Mucosa of stomach (tissue), 1 donor: Measurements from ENCODE around the gene CXADR.
"Not testable (repeated sequence)": the region's sequence is repeated elsewhere in the genome, so short reads cannot be mapped to it uniquely, and the experiment has no call there.

Experiments used
- H3K27me3 ChIP-seq: one replicate; pipeline ENCODE4 v1.7.0; 2013; ENCODE audit warnings: mild to moderate bottlenecking, low read length; ENCODE audit not compliant: control insufficient read depth, insufficient read depth
- H3K36me3 ChIP-seq: one replicate; pipeline ENCODE4 v1.7.0; 2013; ENCODE audit warnings: low read length; ENCODE audit not compliant: control insufficient read depth, insufficient read depth
- H3K4me1 ChIP-seq: one replicate; pipeline ENCODE4 v1.7.0; 2013; ENCODE audit warnings: mild to moderate bottlenecking, low read length; ENCODE audit not compliant: control insufficient read depth, insufficient read depth
- H3K4me3 ChIP-seq: one replicate; pipeline ENCODE4 v1.7.0; 2013; ENCODE audit warnings: low read length
- H3K9ac ChIP-seq: one replicate; pipeline ENCODE4 v1.7.0; 2013; ENCODE audit warnings: mild to moderate bottlenecking, low read length, moderate library complexity
- H3K9me3 ChIP-seq: one replicate; pipeline ENCODE4 v1.7.0; 2013; ENCODE audit warnings: mild to moderate bottlenecking, low read length, moderate library complexity; ENCODE audit not compliant: control insufficient read depth
- donor health status: Pancreatic carcinoma.

CXADR gene

DNA sequence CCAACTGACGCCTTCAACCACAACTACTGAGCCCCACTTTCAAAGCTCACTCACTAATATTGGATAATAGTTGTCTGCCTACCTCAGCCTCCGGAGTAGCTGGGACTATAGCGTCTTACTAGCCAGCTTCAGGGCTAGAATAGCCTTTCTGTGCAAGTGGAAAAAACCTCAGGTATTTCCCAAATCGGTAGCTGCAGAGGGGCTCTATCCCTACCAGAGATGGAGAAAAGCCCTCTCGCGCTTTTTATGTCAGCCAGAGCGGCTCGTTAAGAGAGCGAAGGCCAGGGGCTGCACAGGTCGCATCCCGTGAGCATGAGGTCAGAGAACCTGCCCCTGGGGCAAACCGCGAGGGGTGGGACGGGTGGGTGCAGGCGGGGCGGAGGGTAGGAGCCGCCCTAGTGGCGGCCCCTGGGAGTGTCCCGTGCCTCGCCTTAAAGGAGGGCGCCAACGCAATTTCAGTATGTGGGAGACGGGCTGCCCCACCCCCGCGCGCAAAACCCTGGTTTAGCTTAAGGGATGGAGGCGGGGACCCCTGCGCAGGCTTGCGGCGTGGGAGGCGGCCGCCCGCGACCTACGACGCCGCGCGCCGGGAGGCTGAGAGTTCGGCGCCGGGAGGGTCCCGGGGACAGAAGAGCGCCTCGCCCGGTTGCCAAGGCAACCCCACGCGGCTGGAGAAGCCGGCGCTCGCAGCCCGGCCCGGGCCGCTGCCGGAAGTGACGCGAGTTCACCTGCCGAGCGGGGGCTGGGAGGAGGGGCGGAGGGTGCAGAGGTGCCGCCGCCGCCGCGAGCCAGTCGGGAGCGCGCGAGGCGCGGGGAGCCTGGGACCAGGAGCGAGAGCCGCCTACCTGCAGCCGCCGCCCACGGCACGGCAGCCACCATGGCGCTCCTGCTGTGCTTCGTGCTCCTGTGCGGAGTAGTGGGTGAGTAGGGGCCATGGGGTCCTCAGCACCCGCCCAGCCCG, at the start of gene CXADR:
TSS of gene CXADR (plus strand) at position 791 of the 961 bp plus-strand sequence. CDS start at position 878, 87 bp downstream.
- Histone ChIP-seq H3K4me1 (peaks cover 6% of the 10 kb centered on the region), H3K9me3 (no peaks in the 10 kb centered on the region), H3K27me3 (no peaks in the 10 kb centered on the region), H3K9ac (peak within 1 kb of the TSS; percentile 90), H3K4me3 (peak within 1 kb of the TSS; percentile 72), H3K36me3 (no peaks in the 10 kb centered on the region)

DNA sequence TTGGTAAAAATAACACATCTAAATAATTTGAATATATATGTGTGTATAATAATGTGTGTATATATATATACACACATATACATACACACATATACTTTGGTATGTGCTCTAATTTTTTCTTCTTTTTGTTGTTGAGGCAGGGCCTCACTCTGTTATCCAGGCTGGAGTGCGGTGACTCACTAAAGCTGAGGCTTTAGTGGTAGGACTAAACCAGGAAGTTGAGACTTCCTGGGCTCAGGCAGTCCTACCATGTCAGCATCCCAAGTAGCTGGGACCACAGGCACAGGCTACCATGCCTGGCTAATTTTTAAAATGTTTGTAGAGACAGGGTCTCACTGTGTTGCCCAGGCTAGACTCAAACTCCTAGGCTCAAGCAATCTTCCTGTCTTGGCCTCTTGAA, 46.7 kb upstream of the CXADR start:
- Histone ChIP-seq H3K9me3 (no peaks in the 10 kb centered on the region), H3K4me1 (peaks cover 43% of the 10 kb centered on the region), H3K4me3 (no peak overlapping the region), H3K27me3 (no peaks in the 10 kb centered on the region), H3K36me3 (no peaks in the 10 kb centered on the region), H3K9ac (no peak overlapping the region)

DNA sequence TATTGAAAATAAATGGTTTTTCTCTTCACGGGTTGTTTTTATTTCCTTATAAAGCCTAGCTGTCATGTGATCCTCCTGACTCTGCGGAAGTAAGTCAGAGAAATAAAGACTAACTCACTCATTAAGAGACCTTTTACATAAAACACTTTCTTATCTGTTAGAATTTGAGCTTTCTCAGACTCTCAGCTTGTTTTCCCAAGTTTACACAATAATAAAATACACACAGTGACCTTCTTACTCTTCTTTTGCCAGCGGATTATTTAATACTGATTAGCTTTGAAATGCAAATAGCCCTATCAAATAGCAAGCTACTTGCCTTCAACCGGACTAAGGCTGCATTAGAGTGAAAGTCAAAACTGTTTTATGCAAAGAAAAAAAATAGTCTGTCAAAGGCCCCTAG, 45.5 kb upstream of the CXADR start:
- no peaks in the 10 kb centered on the region for H3K36me3 ChIP-seq
- H3K4me1 ChIP-seq: peaks cover 44% of the 10 kb centered on the region
- H3K4me3 ChIP-seq: no peak overlapping the region
- H3K9me3 ChIP-seq: no peaks in the 10 kb centered on the region
- no peaks in the 10 kb centered on the region for H3K27me3 ChIP-seq
- peak overlapping the region; percentile 14 for H3K9ac ChIP-seq

DNA sequence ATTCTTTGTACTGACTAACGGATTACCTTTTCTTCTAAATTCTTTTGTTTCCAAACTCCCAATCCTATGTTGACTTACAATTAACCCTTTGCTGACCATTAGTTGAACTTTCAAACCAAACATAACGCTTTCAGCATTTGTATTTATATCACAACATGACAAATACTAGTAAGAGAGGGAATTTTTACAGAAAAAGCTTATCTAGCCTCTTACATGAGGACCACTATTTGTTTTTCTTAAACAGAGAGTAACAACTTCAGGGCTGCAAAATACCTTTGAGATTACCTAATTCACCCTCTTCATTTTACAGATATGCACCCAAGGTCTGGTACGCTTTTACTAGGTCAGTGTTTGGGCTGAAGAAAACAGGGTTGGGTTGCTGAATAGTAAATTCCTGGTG, 45.0 kb upstream of the CXADR start:
- H3K9ac ChIP-seq: peak overlapping the region; percentile 14

DNA sequence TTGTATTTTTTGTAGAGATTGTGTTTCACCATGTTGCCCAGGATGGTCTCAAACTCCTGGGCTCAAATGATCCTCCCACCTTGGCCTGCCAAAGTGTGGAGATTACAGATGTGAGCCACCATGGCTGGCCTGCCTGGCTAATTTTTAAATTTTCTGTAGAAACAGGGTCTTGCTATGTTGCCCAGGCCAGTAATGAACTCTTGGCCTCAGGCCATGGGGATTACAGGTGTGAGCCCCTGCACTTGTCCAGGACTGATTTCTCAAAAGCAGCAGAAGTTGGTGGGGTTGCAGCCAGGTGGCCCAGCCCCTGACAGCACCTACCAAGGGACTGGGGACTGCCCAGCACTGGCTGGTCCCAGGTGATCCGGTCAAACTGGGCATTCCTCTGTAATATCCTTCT, 44.1 kb upstream of the CXADR start:
- H3K9me3 ChIP-seq: no peaks in the 10 kb centered on the region
- no peak overlapping the region for H3K9ac ChIP-seq
- H3K36me3 ChIP-seq: no peaks in the 10 kb centered on the region
- H3K4me3 ChIP-seq: no peak overlapping the region
- H3K4me1 ChIP-seq: peaks cover 46% of the 10 kb centered on the region
- no peaks in the 10 kb centered on the region for H3K27me3 ChIP-seq

More for the DNA sequence above, 45.0 kb upstream of the CXADR start:
- no peaks in the 10 kb centered on the region for H3K36me3 ChIP-seq
- peaks cover 45% of the 10 kb centered on the region for H3K4me1 ChIP-seq
- no peaks in the 10 kb centered on the region for H3K27me3 ChIP-seq
- no peak overlapping the region for H3K4me3 ChIP-seq
- H3K9me3 ChIP-seq: no peaks in the 10 kb centered on the region

DNA sequence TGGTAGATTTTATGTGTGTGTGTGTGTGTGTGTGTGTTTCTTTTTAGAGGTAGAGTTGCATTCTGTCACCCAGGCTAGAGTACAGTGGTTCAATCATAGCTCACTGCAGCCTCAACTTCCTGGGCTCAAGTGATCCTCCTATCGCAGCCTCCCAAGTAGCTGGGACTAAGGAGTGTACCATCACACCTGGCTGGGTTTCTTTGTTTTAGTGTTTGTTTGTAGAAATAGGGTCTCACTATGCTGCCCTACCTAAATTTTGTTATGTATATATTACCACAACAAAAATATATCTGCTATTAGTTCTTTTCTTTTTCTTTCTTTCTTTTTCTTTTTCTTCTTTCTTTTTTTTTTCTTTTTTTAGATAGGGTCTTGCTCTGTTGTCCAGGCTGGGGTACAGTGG, 43.1 kb upstream of the CXADR start:
- Histone ChIP-seq H3K27me3 (no peaks in the 10 kb centered on the region), H3K9me3 (no peaks in the 10 kb centered on the region), H3K9ac (no peak overlapping the region), H3K4me1 (peaks cover 46% of the 10 kb centered on the region), H3K36me3 (no peaks in the 10 kb centered on the region), H3K4me3 (no peak overlapping the region)

DNA sequence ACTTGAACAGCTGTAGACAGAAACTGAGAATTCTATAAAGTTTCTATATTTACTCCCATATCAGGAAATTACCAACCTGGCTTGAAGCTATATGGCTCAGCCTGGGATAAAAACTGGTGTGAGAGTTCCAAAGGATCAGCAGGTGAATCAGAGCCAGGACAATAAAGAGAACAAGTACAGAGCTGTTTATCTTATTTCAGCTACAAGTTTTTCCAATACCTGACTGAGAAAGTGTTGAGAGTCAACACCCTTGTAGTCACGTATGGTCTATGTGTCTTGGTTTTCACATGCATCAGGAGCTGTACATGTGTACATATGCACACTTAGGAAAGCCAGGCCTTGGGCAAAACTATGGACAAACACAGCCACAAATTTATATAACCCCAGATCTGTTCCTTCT, 40.7 kb upstream of the CXADR start:
- Histone ChIP-seq H3K36me3 (no peaks in the 10 kb centered on the region), H3K4me1 (peaks cover 47% of the 10 kb centered on the region), H3K9ac (peak overlapping the region; percentile 45), H3K4me3 (no peak overlapping the region), H3K9me3 (no peaks in the 10 kb centered on the region), H3K27me3 (no peaks in the 10 kb centered on the region)

DNA sequence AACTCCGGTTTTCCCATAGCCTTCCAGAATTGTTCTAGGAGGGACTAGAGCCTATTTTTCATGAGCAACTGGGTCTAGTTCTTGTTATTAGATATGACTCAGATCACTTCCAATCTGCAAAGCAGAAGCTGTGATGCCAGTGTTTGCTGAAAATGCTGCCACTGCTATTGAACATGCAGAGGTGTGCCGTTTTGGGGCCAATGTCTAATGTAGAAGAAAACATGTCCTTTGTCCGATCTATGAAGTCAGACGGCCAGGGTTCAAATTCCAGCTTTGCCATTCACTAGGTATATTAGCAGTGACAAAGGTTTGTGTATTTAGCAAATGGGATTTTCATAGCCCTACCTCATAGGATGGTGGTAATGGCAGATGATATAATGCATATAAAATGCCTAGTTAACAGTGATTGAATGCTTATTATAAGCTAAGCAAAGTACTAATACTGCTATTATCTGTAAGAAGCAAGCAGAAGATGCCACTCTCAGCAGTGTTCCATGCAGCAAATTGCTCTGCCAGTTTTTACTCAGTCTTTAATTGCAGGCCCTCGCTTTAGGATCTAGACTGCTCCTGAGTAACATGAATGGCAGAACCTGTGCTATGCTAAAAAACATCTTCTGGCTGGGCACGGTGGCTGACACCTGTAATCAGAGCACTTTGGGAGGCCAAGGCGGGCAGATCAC, 40.1 kb upstream of the CXADR start:
- Histone ChIP-seq H3K9me3 (no peaks in the 10 kb centered on the region), H3K4me1 (peaks cover 43% of the 10 kb centered on the region), H3K27me3 (no peaks in the 10 kb centered on the region), H3K36me3 (no peaks in the 10 kb centered on the region), H3K4me3 (no peak overlapping the region), H3K9ac (peak overlapping the region; percentile 45)

DNA sequence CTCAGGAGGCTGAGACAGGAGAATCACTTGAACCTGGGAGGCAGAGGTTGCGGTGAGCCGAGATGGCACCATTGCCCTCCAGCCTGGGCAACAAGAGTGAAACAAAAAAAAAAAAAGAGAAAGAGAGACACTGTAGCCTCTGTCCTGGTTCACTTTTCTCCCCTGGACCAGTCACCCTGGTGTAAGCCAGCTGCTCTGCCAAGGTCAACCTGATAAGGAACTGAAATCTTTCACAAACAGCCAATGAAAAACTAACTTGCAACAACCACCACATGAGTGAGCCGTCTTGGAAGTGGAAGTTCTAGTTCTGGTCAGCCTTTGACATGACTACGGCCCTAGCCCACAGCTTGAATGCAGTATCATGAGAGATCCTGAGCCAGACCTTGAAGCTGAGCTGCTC, 36.8 kb upstream of the CXADR start:
- peaks cover 33% of the 10 kb centered on the region for H3K4me1 ChIP-seq
- no peak overlapping the region for H3K4me3 ChIP-seq
- no peaks in the 10 kb centered on the region for H3K36me3 ChIP-seq
- H3K9ac ChIP-seq: no peak overlapping the region
- no peaks in the 10 kb centered on the region for H3K27me3 ChIP-seq
- no peaks in the 10 kb centered on the region for H3K9me3 ChIP-seq

DNA sequence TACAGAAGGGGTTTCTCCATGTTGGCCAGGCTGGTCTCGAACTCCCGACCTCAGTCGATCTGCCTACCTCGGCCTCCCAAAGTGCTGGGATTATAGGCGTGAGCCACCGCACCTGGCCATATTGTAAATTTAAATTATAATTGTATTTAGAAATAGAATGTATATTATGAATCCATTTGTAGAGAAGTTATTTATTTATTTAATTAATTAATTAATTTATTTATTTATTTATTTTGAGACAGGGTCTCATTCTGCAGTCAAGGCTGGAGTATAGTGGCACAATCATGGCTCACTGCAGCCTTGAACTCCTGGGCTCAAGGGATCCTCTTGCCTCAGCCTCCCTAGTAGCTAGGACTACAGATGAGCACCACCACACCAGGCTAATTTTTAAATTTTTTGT, 34.7 kb upstream of the CXADR start:
- peaks cover 19% of the 10 kb centered on the region for H3K4me1 ChIP-seq
- not testable (repeated sequence) for H3K27me3 ChIP-seq, H3K4me3 ChIP-seq, H3K9me3 ChIP-seq, H3K9ac ChIP-seq, H3K36me3 ChIP-seq

DNA sequence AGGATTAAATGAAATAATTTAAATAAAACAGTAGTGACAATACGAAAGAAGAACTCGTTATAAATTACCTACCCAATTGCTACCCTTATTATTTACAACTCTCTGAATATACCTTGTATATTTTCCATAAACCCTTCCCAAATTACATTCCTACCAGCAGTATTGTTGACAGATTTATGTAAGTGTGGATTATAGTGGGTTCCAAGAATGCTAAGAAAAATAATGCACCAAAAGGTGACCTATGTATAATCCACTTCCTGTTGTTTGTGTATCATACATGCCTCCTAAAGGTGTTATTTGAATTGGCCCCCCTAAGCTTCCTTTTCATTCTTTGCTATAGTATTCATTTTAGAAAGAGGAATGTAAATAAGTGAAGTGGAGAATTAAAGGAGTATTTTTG, 33.2 kb upstream of the CXADR start:
- Histone ChIP-seq H3K36me3 (no peaks in the 10 kb centered on the region), H3K27me3 (no peaks in the 10 kb centered on the region), H3K4me3 (no peak overlapping the region), H3K9me3 (no peaks in the 10 kb centered on the region), H3K4me1 (peaks cover 11% of the 10 kb centered on the region), H3K9ac (no peak overlapping the region)

DNA sequence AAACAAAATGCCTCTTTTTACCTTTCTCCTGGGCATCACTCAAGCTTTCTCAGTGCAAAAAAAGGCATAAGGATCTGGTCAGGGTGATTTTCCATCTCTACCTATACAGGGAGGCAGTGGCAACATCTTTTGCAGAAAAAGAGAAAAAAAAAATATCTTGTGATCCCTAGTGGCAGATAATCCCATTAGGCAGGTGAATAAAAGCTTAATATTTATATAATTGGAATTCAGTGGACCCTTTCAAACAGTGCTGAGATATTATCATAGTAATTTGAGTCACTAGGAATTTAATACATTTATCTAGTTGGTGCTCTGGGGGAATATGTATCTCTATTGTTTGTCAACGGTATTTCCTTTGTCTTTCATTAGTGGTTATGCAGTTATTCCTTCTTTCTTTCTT, 29.9 kb upstream of the CXADR start:
- no peaks in the 10 kb centered on the region for H3K27me3 ChIP-seq

More for the DNA sequence above, 29.9 kb upstream of the CXADR start:
- no peak overlapping the region for H3K4me3 ChIP-seq
- H3K9ac ChIP-seq: no peak overlapping the region
- no peaks in the 10 kb centered on the region for H3K9me3 ChIP-seq
- H3K4me1 ChIP-seq: no peaks in the 10 kb centered on the region
- no peaks in the 10 kb centered on the region for H3K36me3 ChIP-seq
